Measurements from ENCODE around the gene PRKAG2. TPM values are rescaled to one million over a fixed set of nuclear protein-coding genes. Genes with fewer than 3 reads are reported as not detected.

Gene PRKAG2
- polyA plus RNA-seq, 1 of the 3 experiments (the other 2 are of a cell fraction), result 51.6 TPM

DNA sequence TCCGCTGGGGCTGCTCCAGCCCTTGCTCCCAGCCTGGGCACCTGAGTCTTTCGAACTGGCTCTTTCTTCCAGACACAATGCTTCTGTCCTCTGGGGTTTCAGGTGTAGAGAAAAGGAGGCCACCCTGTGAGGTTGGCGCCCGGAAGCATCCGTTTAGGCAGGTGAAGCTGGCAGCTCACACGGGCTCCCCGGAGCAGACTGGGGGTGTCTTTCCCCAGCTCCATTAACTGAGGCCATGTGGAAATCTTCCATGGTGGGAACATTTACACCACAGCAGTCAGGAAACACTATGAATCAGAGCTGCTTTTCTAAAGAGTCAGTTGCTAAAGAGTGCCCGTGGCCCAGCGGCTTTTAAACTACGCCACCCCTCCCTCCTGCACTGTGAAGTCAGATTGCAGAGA lies 29.2 kb downstream of the PRKAG2 start (continued):
- no peak for TF ChIP-seq MXI1 (IDR thresholded peaks at IDR 0.05; ENCODE audit: low read depth, low read length)

DNA sequence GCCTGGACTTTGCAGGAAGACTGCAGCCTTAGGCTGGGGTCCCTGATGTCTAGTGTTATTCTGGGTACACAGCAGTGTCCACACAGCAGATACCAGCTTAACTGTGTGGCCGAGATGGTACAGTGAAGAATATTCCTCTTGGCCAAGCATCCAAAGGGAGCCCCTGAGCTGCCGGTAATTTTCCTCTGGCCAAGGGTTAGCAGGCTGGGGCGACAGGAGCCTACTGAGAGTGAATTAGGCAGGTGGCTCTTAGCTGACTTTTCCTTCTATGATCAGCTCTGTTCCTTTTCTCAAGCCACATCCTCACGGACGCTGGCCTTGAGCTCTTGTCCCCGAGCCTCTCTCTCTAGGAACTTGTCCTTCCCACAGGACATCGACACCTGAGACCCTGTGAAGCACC lies 29.8 kb downstream of the PRKAG2 start:
- TF ChIP-seq, protein P1, sequence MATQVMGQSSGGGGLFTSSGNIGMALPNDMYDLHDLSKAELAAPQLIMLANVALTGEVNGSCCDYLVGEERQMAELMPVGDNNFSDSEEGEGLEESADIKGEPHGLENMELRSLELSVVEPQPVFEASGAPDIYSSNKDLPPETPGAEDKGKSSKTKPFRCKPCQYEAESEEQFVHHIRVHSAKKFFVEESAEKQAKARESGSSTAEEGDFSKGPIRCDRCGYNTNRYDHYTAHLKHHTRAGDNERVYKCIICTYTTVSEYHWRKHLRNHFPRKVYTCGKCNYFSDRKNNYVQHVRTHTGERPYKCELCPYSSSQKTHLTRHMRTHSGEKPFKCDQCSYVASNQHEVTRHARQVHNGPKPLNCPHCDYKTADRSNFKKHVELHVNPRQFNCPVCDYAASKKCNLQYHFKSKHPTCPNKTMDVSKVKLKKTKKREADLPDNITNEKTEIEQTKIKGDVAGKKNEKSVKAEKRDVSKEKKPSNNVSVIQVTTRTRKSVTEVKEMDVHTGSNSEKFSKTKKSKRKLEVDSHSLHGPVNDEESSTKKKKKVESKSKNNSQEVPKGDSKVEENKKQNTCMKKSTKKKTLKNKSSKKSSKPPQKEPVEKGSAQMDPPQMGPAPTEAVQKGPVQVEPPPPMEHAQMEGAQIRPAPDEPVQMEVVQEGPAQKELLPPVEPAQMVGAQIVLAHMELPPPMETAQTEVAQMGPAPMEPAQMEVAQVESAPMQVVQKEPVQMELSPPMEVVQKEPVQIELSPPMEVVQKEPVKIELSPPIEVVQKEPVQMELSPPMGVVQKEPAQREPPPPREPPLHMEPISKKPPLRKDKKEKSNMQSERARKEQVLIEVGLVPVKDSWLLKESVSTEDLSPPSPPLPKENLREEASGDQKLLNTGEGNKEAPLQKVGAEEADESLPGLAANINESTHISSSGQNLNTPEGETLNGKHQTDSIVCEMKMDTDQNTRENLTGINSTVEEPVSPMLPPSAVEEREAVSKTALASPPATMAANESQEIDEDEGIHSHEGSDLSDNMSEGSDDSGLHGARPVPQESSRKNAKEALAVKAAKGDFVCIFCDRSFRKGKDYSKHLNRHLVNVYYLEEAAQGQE (IDR thresholded peaks at IDR 0.05; ENCODE audit: low read depth, low read length), result no peak
- no peak for TF ChIP-seq POLR2AphosphoS5 (IDR thresholded peaks at IDR 0.05; ENCODE audit: low read depth, low read length)
- TF ChIP-seq EP300 (IDR thresholded peaks at IDR 0.05; ENCODE audit: borderline replicate concordance in 1 of 2, low read depth in 1 of 2, low read length in 1 of 2), result no peak
- TF ChIP-seq, protein P2, sequence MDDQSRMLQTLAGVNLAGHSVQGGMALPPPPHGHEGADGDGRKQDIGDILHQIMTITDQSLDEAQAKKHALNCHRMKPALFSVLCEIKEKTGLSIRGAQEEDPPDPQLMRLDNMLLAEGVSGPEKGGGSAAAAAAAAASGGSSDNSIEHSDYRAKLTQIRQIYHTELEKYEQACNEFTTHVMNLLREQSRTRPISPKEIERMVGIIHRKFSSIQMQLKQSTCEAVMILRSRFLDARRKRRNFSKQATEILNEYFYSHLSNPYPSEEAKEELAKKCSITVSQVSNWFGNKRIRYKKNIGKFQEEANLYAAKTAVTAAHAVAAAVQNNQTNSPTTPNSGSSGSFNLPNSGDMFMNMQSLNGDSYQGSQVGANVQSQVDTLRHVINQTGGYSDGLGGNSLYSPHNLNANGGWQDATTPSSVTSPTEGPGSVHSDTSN (IDR thresholded peaks at IDR 0.05), result no peak
- TF ChIP-seq, protein P3, sequence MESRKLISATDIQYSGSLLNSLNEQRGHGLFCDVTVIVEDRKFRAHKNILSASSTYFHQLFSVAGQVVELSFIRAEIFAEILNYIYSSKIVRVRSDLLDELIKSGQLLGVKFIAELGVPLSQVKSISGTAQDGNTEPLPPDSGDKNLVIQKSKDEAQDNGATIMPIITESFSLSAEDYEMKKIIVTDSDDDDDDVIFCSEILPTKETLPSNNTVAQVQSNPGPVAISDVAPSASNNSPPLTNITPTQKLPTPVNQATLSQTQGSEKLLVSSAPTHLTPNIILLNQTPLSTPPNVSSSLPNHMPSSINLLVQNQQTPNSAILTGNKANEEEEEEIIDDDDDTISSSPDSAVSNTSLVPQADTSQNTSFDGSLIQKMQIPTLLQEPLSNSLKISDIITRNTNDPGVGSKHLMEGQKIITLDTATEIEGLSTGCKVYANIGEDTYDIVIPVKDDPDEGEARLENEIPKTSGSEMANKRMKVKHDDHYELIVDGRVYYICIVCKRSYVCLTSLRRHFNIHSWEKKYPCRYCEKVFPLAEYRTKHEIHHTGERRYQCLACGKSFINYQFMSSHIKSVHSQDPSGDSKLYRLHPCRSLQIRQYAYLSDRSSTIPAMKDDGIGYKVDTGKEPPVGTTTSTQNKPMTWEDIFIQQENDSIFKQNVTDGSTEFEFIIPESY (IDR thresholded peaks at IDR 0.05; ENCODE audit: borderline replicate concordance, low read depth), result no peak
- no peak for TF ChIP-seq RCOR1 (IDR thresholded peaks at IDR 0.05; ENCODE audit: low read length)
- TF ChIP-seq CHD2 (IDR thresholded peaks at IDR 0.05; ENCODE audit: low read length, partially characterized antibody), result no peak
- no peak for TF ChIP-seq NFIC (IDR thresholded peaks at IDR 0.05; ENCODE audit: borderline replicate concordance)
- TF ChIP-seq FOXM1 (IDR thresholded peaks at IDR 0.05; ENCODE audit: low read depth), result no peak
- TF ChIP-seq NRF1 (IDR thresholded peaks at IDR 0.05; ENCODE audit: low read depth, low read length), result no peak
- TF ChIP-seq GABPA (IDR thresholded peaks at IDR 0.05; ENCODE audit: low read depth), result no peak
- TF ChIP-seq ELF1 (IDR thresholded peaks at IDR 0.05), result no peak
- TF ChIP-seq, protein P4, sequence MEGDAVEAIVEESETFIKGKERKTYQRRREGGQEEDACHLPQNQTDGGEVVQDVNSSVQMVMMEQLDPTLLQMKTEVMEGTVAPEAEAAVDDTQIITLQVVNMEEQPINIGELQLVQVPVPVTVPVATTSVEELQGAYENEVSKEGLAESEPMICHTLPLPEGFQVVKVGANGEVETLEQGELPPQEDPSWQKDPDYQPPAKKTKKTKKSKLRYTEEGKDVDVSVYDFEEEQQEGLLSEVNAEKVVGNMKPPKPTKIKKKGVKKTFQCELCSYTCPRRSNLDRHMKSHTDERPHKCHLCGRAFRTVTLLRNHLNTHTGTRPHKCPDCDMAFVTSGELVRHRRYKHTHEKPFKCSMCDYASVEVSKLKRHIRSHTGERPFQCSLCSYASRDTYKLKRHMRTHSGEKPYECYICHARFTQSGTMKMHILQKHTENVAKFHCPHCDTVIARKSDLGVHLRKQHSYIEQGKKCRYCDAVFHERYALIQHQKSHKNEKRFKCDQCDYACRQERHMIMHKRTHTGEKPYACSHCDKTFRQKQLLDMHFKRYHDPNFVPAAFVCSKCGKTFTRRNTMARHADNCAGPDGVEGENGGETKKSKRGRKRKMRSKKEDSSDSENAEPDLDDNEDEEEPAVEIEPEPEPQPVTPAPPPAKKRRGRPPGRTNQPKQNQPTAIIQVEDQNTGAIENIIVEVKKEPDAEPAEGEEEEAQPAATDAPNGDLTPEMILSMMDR (IDR thresholded peaks at IDR 0.05), result no peak
- TF ChIP-seq MEF2A (IDR thresholded peaks at IDR 0.05; ENCODE audit: borderline replicate concordance, low read depth), result no peak
- TF ChIP-seq FOSL2 (IDR thresholded peaks at IDR 0.05; ENCODE audit: borderline replicate concordance, low read depth), result no peak
- no peak for TF ChIP-seq RAD21 (IDR thresholded peaks at IDR 0.05; ENCODE audit: low read length)
- TF ChIP-seq TAF1 (IDR thresholded peaks at IDR 0.05; ENCODE audit: borderline replicate concordance, low read depth, low read length), result no peak
- TF ChIP-seq TCF12 (IDR thresholded peaks at IDR 0.05), result no peak
- no peak for TF ChIP-seq FOXJ3 (CRISPR knock-in tag; IDR thresholded peaks at IDR 0.05)
- TF ChIP-seq JUND (IDR thresholded peaks at IDR 0.05), result no peak
- ChIA-PET POLR2A (no interaction called here), CTCF (interaction anchor here (0.6 to 3.9 kb wide), 3 partner anchors 9 to 295 kb away, joined by 3 to 17 read pairs (median 3); no protein-coding TSS in a partner anchor)
- no peaks in the 10 kb centered on the region for H3K9me3 ChIP-seq
- H3K27me3 ChIP-seq (ENCODE audit: insufficient read depth), result peaks cover 15% of the 10 kb centered on the region; the same call in 1 of the 2 replicates
- H3K36me3 ChIP-seq (replicated peaks in 1 of 2; ENCODE audit: control insufficient read depth in 1 of 2, insufficient read depth in 2 of 2, low read length in 1 of 2), result no peaks in the 10 kb centered on the region
- WGBS (ENCODE audit: low lambda C conversion rate), result 64% methylated on average over 7 of the region's 7 CpGs
- no peaks in the 10 kb centered on the region for H3F3A ChIP-seq (replicated peaks; ENCODE audit: insufficient read depth)
- no peak overlapping the region for H3K4me3 ChIP-seq (ENCODE audit: low read depth in 2 of 2, low read length in 1 of 2)
- no peak for DNase-seq
- H3K27ac ChIP-seq (ENCODE audit: low read depth in 2 of 2, low read length in 1 of 2), result no peak overlapping the region
- H3K4me2 ChIP-seq, result no peak overlapping the region
- H3K4me1 ChIP-seq (ENCODE audit: control insufficient read depth in 1 of 2, insufficient read depth in 2 of 2, low read depth in 1 of 2, low read length in 1 of 2), result no peaks in the 10 kb centered on the region
- H4K20me1 ChIP-seq (ENCODE audit: insufficient read depth), result no peaks in the 10 kb centered on the region
- H3K9ac ChIP-seq, result no peak overlapping the region
- no peaks in the 10 kb centered on the region for H3K9me2 ChIP-seq
- H2AFZ ChIP-seq (ENCODE audit: low read depth), result no peak overlapping the region
- no peaks in the 10 kb centered on the region for H3K79me2 ChIP-seq (ENCODE audit: insufficient read depth)
